Retinal pigment epithelial cell (primary cell): ENCODE measurements around the gene ZNF688.
A peak's percentile ranks its signal among the peaks of the same experiment; 100 is the strongest.

Experiments
- DNase-seq: peaks from one replicate; pipeline ENCODE4 v3.0.0-alpha.2; 2010; ENCODE audit warnings: low read depth
- H3K4me3 ChIP-seq: 2 replicates; pipeline ENCODE4 v1.5.1; 2011; ENCODE audit warnings: mild to moderate bottlenecking, low read length, control low read depth, moderate library complexity
- TF ChIP-seq, protein P1 (sequence below): conservative IDR thresholded peaks from 2 replicates; pipeline ENCODE4 v1.5.1; 2011; ENCODE audit warnings: low read depth, low read length, control low read depth, inconsistent platforms

ZNF688 gene

GRCh38 chr16:30571445-30572322, at the start of gene ZNF688:
Gene ZNF688, minus strand, starts transcription at chr16:30571714. Its CDS starts 85 bp downstream, at chr16:30571629.
- H3K4me3 ChIP-seq, result peak within 1 kb of the TSS; percentile 73
- peak; percentile 95 for DNase-seq
- TF ChIP-seq, protein P1, sequence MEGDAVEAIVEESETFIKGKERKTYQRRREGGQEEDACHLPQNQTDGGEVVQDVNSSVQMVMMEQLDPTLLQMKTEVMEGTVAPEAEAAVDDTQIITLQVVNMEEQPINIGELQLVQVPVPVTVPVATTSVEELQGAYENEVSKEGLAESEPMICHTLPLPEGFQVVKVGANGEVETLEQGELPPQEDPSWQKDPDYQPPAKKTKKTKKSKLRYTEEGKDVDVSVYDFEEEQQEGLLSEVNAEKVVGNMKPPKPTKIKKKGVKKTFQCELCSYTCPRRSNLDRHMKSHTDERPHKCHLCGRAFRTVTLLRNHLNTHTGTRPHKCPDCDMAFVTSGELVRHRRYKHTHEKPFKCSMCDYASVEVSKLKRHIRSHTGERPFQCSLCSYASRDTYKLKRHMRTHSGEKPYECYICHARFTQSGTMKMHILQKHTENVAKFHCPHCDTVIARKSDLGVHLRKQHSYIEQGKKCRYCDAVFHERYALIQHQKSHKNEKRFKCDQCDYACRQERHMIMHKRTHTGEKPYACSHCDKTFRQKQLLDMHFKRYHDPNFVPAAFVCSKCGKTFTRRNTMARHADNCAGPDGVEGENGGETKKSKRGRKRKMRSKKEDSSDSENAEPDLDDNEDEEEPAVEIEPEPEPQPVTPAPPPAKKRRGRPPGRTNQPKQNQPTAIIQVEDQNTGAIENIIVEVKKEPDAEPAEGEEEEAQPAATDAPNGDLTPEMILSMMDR, result no peak

DNA sequence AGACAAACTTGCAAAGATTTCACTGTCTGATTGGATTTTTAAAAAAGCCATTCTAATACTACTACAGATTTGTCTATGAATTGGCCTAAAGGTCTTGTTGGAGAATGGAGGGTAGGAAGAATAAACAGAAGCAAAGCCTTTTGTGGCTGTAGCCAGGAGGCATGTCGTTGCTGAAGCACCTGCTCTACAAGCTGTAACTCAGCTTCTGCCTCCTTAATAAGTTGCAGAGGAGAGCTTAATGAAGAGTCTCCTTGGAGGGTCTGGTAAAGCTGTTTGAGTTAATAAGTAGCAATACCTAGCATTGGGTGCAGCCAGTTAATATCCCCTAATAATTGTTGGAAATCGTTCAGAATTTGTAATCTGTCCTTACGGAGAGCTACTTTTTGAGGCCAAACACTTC, 48.7 kb upstream of the ZNF688 start:
- DNase-seq, result no peak
- TF ChIP-seq, protein P1, result no peak
- H3K4me3 ChIP-seq, result no peak overlapping the region

GRCh38 chr16:30619638-30620037, 48.1 kb upstream of the ZNF688 start:
- TF ChIP-seq, protein P1, result no peak
- DNase-seq, result no peak
- no peak overlapping the region for H3K4me3 ChIP-seq

GRCh38 chr16:30619202-30619601, 47.7 kb upstream of the ZNF688 start:
- TF ChIP-seq, protein P1, result no peak
- no peak overlapping the region for H3K4me3 ChIP-seq
- no peak for DNase-seq

GRCh38 chr16:30615358-30616091, 44.0 kb upstream of the ZNF688 start:
- DNase-seq, result no peak
- TF ChIP-seq, protein P1, result peak; percentile 70
- no peak overlapping the region for H3K4me3 ChIP-seq

DNA sequence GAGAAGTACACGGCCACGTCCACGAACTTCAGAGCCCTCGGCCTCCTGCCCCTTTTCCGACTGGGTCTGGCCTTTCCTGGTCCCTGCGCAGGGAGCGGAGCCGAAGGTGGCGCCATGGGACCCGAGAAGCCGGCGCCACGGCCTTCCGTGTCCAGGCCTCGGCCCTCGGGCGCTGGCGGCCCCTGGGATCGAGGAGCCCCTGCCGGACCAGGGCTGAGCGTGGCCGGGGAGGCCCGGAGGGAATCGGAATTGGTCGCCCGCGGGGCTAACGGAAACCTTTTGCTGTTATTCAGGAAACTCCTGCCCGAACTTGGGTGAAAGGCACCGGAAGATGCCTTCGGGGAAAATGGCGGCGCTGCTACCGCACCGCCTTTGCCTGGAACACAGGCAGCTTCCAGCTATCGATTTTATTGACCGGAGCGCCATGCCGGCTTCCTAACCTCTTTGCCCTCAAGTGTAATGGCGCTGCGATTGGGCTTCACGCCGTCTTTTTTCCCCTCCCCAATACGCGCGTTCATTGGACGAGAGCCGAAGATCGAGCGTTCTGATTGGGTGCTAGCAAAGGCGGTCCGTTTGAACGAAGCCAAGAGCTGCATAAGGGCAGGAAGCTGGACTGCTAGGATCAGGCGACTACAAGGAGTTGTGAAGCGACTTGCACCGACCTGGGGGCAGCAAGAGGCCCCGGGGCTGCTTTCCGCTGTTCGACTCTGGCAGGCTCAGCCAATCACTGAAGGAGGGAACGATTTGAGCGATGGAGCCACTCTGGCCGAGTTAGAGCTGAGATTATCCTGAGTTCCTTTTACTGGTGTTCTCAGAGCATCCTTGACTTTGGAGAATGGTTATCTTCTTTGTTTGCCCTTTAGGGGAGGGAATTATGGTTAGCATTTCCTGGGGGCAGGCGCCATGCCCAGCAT, 38.7 kb upstream of the ZNF688 start, which contains the start of gene ZNF689:
ZNF689 (minus strand) TSS at position 464 of the 914 bp plus-strand sequence; CDS start at position 116, 348 bp downstream.
- DNase-seq, result peak; percentile 90
- H3K4me3 ChIP-seq, result peak within 1 kb of the TSS; percentile 95
- TF ChIP-seq, protein P1, result no peak
